NOMO-1 (cell line): Measurements from ENCODE around the gene ALK.
"Not testable (repeated sequence)": the region's sequence is repeated elsewhere in the genome, so short reads cannot be mapped to it uniquely, and the experiment has no call there.

ENCODE experiments used
- DNase-seq, 2 experiments: peaks; one replicate each; lab custom pipeline; 2025; ENCODE audit not compliant: unreplicated experiment in 2 of 2; lab: John Stamatoyannopoulos, UW

The ALK gene

DNA sequence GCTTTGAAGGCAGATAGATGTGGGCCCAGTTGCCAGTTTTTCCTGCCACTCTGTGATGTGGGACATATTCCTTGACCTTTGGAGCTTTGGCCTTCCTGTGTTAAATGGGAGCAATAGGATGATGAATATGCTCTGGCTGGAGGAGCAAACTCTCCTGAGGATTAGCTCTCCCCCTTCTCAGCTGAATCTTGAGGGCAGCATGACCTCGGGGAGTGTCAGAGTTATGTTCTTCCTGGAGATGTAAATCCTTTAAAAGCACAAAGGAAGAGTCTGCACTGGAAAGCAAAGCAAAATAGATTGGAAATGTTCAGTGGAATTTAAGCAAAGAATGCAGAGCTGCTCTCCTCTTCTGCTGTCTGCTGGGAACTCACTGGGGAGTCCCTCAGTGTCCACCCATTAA, 160.1 kb downstream of the ALK start:
- DNase-seq, result no peak

DNA sequence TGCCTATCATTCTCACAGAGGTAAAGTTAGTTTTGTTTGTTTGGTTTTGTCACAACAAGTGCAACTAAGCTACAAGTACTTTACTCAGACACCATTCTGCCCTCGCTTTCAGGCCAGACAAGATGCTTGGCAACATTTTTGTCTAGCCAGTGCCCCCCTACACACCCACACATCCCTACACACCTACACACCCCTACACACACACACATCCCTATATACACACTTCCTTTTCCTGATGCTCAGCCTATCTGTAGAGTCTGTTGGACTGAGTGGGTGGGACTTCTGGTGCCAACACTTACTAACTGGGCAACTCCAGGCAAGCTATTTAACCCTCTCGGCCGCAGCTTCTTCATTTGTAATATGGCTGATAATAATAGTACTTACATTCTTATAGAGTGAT, 161.4 kb downstream of the ALK start:
- DNase-seq, result no peak

GRCh38 chr2:29759360-29759759, 162.0 kb downstream of the ALK start:
- no peak for DNase-seq

GRCh38 chr2:29755829-29756228, 165.6 kb downstream of the ALK start:
- no peak for DNase-seq

DNA sequence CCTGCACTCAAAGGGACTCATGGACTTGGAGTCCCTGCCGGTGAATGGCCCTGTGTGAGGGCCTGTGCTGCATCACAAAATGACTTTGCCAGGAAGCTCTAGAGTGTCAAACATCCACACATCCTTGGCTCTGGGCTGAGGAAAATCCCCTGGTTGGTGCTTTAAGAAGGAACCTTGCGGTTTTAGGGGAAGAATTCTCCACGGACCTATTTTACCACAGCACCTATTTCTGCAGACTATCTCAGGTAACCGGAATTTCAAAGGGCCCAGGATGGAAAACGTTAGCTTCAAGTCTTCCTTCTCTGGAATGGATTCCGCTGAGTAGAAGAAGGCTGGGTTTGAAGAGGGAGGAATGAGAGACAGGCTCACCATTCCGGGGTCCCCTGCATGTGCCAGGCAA, 166.2 kb downstream of the ALK start:
- no peak for DNase-seq

DNA sequence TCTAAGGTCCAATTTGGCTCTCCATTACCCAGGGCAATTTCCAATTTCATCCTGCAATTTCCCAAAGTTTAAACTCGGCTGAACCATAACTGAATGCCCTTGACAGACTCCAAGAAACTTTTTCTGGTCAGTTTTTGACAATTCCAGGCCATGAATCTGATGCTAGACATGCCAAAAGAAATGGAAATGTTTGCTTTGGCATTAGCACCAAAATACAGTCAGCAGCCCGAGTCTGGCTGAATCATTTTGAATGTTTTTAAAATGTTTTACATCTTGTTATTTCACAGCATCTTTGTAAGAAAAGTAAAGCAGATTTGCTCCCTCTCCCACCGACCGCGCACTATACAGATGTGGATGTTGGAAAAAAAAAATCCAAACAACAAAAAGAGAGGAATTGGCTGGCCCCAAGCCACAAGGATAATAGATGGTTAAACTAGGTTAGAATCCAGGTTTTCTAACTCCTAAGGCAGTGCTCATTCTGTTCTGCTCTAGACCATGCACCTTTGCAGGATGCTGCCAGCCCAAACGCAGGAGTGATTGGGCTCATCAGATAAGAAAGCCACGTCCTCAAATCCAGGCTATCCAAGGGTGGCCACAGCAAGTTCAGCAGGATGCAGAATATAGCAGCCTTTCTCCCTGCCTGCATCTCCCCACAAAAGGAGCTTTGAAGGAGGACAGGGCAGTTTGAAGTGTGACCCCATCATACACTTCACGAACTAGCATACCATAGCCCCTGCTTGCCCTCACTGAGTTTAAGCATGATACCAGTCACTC, 167.5 kb downstream of the ALK start:
- DNase-seq, result no peak

- no peak for DNase-seq
Observed at GRCh38 chr2:29751390-29751789, 170.0 kb downstream of the ALK start.

GRCh38 chr2:29750463-29750862, 170.9 kb downstream of the ALK start:
- DNase-seq, result not testable (repeated sequence)

GRCh38 chr2:29749843-29750242, 171.5 kb downstream of the ALK start:
- DNase-seq, result no peak

DNA sequence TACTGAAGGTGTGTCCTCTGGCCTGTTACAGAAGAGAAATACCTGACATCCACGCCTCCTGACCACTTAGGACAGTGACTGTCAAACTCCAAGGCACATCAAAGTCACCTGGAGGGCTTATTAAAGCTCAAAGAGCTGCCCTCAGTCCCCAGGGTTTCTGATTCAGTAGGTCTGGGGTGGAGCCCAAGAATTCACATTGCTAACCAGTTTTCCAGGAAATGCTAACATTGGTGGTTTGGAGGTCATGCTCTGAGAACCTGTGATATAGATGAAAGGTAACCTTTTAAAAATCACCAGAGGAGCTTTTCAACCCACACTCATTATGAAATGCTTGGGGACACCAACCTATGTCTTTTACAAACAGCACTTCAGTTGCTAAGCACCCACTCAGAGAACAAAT, 172.3 kb downstream of the ALK start:
- DNase-seq, result no peak

DNA sequence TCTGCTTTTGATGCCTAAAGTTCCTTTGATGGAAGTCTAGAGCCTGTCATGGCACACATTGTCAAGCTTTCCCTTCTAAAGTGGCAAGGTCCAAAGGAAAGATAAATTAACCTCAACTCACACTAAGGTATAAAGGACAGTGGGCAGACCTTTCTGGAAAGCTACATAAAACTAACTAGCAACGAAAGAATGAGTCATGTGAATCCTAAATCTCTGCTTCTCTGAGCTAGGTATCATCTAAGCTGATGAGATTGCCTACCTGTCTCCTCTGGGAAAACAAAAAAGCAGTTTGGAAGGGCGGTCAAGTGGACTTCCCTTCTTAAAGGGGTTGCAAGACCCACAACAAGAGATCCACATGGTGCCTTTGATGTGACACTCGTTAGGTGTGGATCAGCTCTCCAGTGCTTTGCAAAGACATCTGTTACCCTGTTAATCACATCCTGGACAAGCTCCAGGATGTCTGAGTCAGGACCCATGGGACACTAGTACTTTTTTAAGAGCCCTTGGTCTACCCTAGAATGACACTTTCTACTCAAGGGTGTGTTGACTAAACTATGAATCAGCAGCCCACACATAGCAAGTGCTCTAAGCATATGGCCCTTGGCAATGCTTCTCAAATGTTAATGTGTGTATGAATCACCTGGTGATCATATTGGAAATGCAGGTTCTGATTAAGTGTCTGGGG, 173.5 kb downstream of the ALK start:
- no peak for DNase-seq

DNA sequence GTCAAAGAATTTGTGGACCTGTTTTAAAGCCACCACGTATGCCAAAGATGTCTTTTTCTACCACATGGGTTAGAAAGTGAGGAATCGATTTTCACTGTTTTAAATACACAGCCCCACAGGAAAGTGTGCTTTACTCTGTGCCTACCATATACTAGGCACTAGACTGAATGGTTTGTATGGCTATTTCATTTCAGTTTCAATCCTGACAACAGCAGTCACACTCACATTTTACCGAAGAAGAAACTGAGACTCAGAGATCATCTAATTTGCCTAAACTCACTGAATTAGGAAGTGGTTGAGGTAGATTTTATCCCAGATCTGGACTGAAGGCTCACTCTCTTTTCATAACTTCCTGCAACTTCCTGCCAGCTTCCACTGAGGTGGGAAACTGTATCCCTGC, 176.4 kb downstream of the ALK start:
- no peak for DNase-seq

DNA sequence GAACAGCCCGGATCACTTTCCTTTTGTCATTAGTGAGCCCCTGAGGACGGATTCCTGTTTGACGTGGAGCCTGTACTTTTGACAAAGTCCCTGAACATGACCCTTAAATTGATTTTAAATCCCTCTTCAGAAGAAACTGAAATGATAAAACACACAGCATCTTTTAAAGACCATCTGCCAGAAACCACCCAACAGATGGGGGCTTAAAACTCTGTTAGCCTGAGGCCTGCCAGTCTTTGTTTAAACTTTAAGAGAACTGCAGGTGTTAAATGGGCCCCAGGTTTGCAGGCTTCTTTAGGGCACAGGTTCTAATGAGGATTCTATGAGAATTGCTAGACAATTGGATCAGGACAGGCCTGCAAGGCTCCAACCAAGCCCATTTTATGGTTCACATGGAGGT, 177.9 kb downstream of the ALK start:
- DNase-seq, result no peak

- DNase-seq, result no peak
Observed at GRCh38 chr2:29742656-29743055, 178.7 kb downstream of the ALK start.

- DNase-seq, result no peak
Observed at GRCh38 chr2:29741132-29741531, 180.3 kb downstream of the ALK start.

DNA sequence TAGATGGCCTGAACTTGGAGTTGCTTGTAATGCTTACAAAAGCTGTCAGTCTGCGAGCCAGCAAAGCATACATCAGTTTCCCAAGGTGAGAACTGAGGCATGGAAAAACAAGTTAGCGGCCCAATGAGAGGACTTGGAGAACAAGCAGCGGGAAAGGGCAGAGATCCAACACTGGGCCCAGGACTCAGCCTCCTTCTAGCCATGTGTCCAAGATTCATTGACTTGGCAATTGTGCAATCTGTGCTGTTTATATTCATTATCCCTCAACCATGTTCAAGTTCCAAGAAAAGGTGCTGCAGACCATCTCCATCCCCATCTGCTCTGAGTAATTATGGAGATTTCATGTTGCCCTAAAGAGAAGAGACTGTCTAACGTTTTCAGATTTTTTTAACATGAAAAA, 187.4 kb downstream of the ALK start:
- no peak for DNase-seq

DNA sequence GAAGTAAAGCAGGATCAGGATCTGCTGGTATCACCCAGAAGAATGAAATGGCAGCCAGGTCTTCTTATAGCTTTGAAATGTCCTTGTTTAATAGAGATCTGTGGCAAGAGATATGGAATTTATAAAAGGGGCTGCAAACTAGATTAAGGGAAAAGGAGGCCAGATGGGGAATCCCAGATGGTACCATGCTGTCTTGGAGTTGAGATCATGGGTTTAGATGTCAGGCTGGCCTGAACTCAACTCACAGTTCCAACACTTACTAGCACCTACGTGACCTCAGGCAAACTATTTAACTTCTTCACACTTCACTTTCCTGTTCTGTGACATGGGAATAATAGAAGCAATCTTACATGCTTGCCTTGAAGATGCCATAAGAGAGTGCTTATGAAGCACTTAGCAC, 188.2 kb downstream of the ALK start:
- no peak for DNase-seq

- DNase-seq, result no peak
Observed at GRCh38 chr2:29731948-29732347, 189.4 kb downstream of the ALK start.

GRCh38 chr2:29729932-29730331, 191.5 kb downstream of the ALK start:
- no peak for DNase-seq

DNA sequence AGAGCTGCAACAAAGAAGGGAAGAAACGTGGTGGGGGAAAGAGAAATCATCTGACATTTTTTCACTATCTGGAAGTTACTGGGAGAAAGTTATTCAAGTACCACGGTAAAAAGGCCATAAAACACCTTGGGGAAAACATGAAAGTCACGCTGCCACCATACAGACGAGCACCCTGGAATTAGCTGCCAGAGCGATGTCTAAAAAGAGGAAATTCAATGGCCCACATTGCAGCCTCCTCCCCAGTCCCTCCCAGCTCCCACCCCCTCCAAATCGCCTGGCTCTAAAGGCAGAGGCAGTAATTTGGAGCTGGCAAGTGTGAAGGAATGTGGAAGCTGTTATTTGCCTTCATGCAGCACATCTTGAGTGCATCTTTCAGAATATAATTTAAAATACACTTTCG, 192.0 kb downstream of the ALK start:
- no peak for DNase-seq

GRCh38 chr2:29726976-29727375, 194.4 kb downstream of the ALK start:
- DNase-seq, result no peak

DNA sequence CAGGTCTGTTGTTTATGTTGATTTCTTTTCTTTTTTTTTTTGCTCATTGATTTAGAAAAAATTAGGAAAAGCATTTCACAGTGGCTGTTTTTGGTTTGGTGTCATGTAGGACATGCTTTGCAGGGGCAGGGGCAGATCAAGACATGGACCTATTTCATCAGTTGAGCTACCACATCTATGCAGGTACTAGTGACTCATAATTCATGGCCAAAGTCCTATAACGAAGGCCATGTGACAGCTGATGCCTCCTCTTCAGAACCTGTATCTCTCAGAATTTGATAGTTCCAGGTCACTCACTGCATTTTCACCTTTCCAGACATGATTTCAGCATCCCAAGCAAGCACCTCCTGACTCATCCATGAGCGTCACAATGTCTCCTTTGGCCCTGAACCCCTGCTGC, 195.8 kb downstream of the ALK start:
- no peak for DNase-seq

GRCh38 chr2:29724282-29724681, 197.1 kb downstream of the ALK start:
- DNase-seq, result no peak
